ENCODE measurements around the gene GLI3.

The GLI3 gene

GRCh38 chr7:41998041-41998440 is 239.0 kb downstream of the GLI3 start:
- ChIA-PET POLR2A (no interaction called here), CTCF (interaction anchor here (1.2 to 1.3 kb wide), 2 partner anchors 38 to 57 kb away, joined by 3 to 4 read pairs; no protein-coding TSS in a partner anchor)
- no peak for DNase-seq (ENCODE audit: extremely low spot score)
- TF ChIP-seq, protein P1, sequence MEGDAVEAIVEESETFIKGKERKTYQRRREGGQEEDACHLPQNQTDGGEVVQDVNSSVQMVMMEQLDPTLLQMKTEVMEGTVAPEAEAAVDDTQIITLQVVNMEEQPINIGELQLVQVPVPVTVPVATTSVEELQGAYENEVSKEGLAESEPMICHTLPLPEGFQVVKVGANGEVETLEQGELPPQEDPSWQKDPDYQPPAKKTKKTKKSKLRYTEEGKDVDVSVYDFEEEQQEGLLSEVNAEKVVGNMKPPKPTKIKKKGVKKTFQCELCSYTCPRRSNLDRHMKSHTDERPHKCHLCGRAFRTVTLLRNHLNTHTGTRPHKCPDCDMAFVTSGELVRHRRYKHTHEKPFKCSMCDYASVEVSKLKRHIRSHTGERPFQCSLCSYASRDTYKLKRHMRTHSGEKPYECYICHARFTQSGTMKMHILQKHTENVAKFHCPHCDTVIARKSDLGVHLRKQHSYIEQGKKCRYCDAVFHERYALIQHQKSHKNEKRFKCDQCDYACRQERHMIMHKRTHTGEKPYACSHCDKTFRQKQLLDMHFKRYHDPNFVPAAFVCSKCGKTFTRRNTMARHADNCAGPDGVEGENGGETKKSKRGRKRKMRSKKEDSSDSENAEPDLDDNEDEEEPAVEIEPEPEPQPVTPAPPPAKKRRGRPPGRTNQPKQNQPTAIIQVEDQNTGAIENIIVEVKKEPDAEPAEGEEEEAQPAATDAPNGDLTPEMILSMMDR (IDR thresholded peaks at IDR 0.05; ENCODE audit: control extremely low read depth, extremely low read depth, low read depth, missing control alignments), result no peak

DNA sequence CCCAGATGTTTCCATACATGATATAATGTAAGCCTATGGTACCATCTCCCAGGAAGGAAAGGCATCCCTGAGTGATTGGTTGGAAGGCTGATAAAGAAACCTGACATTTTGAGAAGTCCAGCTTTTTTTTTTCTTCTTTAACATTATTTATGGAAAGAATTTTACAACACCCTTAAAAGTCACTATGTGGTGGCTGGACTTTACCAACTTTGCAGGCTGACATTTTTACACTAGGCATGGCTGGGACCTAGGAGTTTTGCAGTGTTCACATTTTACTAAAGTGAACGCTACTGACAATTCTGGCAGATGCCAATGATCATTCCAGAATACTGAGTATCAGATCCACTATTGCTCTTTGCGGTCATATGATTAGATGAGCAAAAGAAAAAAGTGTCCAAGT is 239.9 kb downstream of the GLI3 start:
- TF ChIP-seq, protein P1 (IDR thresholded peaks at IDR 0.05; ENCODE audit: control extremely low read depth, extremely low read depth, low read depth, missing control alignments), result no peak
- POLR2A ChIA-PET, result no interaction called here
- DNase-seq (ENCODE audit: extremely low spot score), result no peak
- CTCF ChIA-PET, result interaction anchor here (1.2 to 1.5 kb wide), 3 partner anchors 14 to 56 kb away, joined by 3 to 4 read pairs (median 3); no protein-coding TSS in a partner anchor

- ChIA-PET CTCF (interaction anchor here (0.7 to 1.5 kb wide), 4 partner anchors 13 to 56 kb away, joined by 3 to 4 read pairs (median 3); no protein-coding TSS in a partner anchor), POLR2A (no interaction called here)
- TF ChIP-seq, protein P1 (IDR thresholded peaks at IDR 0.05; ENCODE audit: control extremely low read depth, extremely low read depth, low read depth, missing control alignments), result no peak
- DNase-seq (ENCODE audit: extremely low spot score), result no peak
Observed at GRCh38 chr7:41996381-41997035, 240.5 kb downstream of the GLI3 start.

DNA sequence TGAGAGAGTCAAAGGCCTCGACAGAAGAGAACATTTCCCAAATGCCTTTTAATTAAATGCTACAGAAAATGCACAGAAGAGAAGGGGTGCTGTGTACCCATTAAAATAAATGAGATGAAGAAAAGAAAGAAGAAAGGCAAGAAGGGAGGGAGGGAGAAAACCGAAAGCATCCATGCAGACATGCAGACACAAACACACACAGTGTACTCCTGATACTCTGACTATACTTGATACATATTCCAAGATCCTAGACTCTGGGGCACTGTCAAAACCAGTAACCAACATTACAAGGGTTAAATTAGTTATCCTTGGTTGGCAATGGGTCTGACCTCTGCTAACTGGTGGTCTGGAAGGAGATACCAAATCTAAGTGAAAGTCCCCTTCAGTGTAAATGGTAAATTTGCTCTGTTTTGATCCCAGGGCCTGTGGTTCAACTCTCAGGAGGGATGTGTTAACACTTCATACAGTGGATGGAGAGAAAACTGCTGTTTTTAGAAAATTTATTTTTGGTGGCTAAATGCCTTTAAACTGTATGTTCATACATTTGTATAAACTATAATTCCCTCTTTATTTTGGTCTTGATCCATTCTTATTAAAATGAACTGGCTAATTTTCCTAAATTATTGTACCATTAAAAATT is 241.3 kb downstream of the GLI3 start:
- TF ChIP-seq, protein P1 (IDR thresholded peaks at IDR 0.05; ENCODE audit: control extremely low read depth, extremely low read depth, low read depth, missing control alignments), result no peak
- CTCF ChIA-PET, result interaction anchor here (1.5 kb wide), 1 partner anchor 13 kb away, joined by 3 read pairs; no protein-coding TSS in a partner anchor
- POLR2A ChIA-PET, result no interaction called here
- no peak for DNase-seq (ENCODE audit: extremely low spot score)

- CTCF ChIA-PET, result no interaction called here
- TF ChIP-seq, protein P1 (IDR thresholded peaks at IDR 0.05; ENCODE audit: control extremely low read depth, extremely low read depth, low read depth, missing control alignments), result no peak
- POLR2A ChIA-PET, result no interaction called here
- DNase-seq (ENCODE audit: extremely low spot score), result no peak
Observed at GRCh38 chr7:41994746-41995110, 242.3 kb downstream of the GLI3 start.

- ChIA-PET POLR2A (no interaction called here), CTCF (no interaction called here)
- DNase-seq (ENCODE audit: extremely low spot score), result no peak
- TF ChIP-seq, protein P1 (IDR thresholded peaks at IDR 0.05; ENCODE audit: control extremely low read depth, extremely low read depth, low read depth, missing control alignments), result no peak
Observed at GRCh38 chr7:41994036-41994745, 242.8 kb downstream of the GLI3 start.

Measured in GM10248 (cell line).